NK-92 (cell line): ENCODE results near the gene RTRAF.

Experiments used
- DNase-seq: peaks from one replicate; lab custom pipeline; 2025; ENCODE audit not compliant: unreplicated experiment; lab: John Stamatoyannopoulos, UW

The RTRAF gene

GRCh38 chr14:52020161-52020714 lies 30.9 kb downstream of the RTRAF start:
- DNase-seq = no peak

DNA sequence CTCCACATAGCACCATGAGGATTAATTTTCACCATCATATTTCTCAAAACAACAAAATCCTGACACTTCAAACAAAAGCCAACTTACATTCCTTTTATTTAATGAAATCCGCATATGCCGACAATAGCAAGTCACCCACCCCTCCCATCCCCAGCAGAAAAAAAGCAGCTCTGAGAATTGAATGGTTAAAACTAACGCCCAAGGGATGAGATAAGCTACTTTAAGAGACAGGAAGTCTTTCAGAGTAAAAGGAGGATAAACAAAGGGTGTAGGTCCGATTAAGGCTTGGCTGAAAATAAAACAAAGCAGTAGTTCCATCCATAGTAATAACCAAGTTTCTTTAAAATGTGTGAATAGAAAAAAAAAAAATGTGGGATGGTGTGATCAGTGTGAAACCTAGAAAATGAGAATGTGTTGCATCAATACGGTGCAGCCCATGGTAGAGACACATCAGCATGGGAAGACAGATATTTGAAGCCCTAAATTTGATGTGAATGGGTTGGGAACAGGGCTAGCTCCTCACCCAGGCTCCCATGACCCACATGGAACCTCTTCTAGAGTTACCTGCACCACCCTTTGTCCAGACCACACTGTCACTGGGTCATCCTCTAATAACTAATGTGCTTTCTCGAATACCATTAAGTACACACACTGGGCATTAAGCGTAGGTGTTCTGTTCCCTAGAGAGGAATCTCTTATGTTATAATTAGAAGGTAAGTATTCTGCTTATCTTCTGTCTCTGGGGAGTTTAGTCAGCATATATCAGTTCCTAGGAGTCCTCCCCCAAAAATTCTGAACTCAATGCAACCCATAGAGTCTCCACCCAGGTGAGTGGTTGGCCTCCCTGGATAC lies 31.7 kb downstream of the RTRAF start:
- DNase-seq = no peak

GRCh38 chr14:52021957-52022600 lies 32.7 kb downstream of the RTRAF start:
- no peak for DNase-seq

DNA sequence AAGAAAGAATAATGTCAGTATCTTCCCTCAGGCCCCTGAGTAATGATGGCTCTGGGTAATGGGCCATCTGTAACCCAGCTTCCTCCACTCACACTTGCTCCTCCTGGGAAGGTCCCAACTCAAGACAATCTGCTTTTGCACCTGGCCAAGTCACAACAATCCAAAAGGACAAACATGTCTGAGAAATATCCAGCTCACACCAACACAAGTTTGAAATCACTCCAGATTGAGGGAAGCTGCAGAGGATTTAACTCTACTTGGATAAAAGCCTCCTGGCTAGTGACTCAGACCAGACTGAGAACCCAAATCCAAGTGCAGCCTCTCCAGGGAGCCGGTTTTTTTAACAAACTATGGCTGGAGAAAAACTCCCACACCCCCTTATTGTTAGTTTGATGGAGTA lies 34.2 kb downstream of the RTRAF start:
- DNase-seq = no peak

- DNase-seq = no peak
These were observed 36.0 kb downstream of the RTRAF start for GRCh38 chr14:52025310-52025709.

GRCh38 chr14:52026017-52026660 lies 36.8 kb downstream of the RTRAF start:
- DNase-seq = no peak

- no peak for DNase-seq
These were observed 37.6 kb downstream of the RTRAF start for GRCh38 chr14:52026901-52027300.

DNA sequence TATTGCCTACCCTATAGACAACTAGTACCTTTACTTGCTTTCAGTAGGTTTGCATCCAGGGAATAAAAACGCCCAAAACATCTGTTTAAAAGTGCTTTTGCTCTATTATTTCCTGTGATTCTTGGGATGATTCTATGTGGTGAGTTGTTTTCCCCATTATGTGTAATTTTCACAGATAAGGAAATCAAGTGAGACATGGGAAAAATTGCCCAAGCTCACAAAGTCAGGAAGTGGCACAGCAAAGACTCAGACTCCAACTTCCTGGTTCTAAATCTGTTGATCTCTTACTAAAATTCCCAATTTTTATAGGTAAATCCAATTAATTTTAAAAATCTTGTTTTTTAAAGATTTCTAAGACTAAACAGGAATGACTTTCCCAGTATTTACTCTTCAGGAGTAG lies 40.5 kb downstream of the RTRAF start:
- DNase-seq = no peak

DNA sequence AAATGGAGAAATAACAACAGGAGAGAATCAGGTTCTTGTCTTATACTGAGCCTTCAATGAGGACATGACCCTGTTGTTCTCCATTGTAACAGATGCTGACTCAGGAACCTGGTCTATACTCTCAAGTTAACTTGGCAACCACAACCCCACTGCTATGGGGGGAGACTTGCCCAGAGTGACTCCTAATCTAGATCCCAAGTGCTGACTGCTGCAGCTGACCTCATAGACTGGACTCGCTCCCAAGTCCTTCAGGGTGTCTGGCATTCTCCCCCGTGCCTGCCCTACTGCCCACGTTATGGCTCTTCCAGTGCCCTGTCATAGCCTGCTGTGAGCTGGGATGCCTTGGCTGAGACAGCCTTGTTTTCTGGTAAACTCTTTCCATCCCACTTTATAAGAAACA lies 42.4 kb downstream of the RTRAF start:
- no peak for DNase-seq

DNA sequence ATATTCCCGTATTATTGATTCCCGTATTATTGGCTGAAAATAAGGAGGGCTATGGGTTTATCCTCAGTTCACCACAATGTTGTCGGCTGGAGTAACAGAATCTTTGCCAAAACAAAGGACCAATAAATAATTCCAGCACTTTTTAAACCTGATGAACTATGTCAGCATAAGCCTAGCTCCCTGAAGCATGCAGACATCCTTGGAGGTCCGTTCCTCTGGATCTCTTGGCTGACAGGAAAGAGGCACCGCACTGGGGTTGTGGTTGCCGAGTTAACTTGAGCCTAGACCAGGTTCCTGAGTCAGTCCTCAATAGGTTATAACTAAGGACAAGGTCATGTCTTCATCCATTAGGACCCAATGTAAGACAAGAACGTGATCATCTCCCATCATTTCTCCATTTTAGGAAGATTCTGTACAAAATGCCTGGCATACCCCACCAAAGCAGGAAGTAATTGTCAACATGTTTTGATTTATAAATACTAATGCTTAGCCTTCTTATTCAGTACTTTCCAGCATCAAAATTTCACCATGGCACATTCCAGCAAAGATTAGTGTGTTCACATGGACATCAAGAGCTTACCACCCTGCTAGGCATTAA lies 43.0 kb downstream of the RTRAF start:
- no peak for DNase-seq

- DNase-seq = no peak
These were observed 43.8 kb downstream of the RTRAF start for GRCh38 chr14:52033101-52033642.

GRCh38 chr14:52039124-52039815 lies 49.9 kb downstream of the RTRAF start:
- no peak for DNase-seq

- DNase-seq = no peak
These were observed 51.3 kb downstream of the RTRAF start for GRCh38 chr14:52040598-52040997.

DNA sequence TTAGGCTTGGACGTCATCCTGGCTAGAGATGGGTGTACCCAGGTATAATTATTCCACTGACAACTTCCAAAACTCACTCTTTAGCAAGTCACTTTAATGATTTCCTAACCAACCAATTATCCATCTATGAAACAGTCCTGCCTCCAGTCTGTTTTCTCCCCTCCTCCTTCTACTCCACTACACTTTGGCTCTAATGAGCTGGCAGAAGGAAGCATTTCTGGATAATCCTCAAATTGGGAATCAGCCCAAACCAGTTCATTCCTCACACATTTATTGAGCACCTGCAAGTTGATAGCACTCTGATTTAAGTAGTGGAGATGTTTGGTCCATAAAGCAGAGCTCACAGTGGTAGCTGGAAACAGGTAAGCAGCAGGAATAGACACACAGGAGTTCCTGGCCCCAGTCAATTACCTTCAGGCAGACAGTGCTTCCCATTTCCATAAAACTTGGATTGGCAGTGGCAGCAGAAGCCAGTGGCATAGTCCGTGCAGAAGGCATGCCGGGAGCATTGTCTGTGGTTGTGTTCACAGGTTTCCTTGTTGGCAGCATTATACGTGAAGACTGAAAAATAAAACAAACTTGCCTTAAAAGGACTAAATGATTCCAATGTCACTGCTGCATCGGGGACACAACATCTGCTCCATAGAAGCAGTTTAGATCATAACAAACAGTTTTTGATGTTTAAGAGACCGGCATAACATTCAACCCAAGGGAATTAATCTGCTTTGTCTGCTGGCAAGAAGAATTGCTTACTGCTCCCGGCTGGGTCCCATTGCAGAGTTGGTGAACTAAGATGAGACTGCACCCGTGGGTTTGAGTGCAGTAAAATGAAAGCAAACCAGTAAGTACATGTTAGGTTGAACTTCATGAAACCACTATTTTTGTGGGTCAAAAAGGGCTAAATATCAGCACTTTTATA lies 53.3 kb downstream of the RTRAF start:
- no peak for DNase-seq

- DNase-seq = no peak
These were observed 54.3 kb downstream of the RTRAF start for GRCh38 chr14:52043690-52044089.

DNA sequence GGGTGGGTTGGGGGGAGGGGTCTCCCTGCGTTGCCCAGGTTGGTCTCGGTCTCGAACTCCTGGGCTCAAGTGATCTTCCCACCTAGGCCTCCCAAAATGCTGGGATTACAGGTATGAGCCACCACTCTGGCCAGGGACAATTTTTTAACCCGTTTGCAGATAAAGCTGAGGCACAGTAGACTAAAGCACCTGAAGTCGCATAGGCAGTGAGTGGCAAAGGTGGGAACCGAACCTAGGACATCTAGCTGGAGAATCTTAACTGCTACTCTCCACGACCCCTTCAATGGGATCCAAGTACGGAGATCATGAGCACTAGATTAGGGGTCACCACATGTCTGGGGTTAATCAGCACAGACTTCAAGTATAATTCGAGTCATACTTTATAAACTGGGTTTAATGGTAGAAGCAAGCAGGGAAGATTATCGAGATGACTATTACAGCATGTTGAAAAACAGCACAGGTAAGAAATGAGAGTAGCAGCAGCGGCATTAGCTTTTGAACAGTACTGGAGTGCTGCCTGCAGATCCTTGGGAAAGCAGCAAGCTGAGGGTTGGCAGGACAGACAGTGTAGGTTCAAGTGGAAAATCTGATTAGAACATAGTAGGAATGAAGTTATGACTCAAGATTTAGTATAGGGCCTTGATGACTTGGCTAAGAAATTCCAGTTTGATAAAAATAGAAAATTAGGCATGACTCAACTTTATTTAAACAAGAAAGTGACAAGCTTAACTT lies 55.6 kb downstream of the RTRAF start:
- DNase-seq = no peak

DNA sequence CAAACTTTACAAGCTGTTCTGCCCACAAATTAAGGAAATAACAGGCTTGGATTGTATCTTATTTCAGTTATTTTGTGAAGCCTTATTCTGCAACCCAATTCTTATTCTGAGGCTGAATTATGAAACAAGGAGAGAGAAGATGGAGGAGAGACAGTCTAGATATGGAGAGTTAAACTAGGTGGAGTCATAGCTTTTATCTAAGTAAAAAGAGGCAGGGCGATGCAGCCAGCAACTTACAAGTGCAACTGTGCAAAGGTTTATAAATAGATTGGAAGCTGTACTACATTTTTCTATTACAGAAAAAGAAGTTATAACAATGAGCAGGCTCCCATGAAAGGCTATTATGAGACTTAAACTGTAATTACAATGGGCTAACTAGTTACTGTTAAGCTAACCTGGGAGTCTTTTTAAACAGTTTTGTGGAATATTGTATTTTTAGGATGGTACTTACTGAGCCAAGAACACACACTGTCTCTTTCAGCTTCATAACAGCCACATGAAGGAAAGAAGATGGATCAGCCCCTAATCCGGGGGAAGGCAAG lies 57.1 kb downstream of the RTRAF start:
- DNase-seq = no peak

GRCh38 chr14:52048116-52048515 lies 58.8 kb downstream of the RTRAF start:
- no peak for DNase-seq
